ENCODE data around the gene NCAM1.

The NCAM1 gene

DNA sequence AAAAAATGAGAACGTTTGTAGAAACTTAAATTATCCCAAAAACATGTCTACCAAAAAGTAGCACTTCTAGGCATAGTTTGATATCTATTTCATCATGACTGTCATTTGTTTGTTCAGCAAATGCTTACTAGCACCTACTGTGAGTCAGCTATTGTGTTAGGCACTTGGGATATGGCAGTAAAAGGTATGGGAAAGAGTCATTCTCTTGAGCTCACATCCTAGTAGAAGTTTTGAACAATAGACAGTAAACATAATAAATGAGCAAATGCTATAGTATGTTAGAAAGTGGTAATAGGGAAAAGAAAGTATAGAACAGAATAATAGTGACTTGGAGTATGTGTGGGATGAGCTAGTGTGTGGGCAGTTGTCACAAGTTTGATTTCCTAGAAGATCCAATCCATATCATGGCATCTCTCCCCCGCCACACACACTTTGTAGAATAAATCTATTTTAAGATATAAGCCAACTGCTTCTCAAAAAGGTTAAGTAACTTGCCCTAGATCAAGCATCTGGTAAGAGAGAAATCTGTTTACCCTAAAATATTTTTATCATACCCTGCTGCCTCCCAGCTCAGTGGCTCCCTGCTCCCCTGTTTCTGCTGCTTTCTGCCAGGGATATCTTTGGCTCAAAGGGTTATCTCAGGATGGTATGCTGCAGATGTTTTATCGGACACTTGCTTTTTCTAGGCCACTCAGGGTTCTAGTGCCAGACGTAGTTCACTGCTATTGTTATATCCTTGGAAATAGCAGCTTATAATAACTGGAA lies 129.7 kb downstream of the NCAM1 start:
- DNase-seq = no peak

DNA sequence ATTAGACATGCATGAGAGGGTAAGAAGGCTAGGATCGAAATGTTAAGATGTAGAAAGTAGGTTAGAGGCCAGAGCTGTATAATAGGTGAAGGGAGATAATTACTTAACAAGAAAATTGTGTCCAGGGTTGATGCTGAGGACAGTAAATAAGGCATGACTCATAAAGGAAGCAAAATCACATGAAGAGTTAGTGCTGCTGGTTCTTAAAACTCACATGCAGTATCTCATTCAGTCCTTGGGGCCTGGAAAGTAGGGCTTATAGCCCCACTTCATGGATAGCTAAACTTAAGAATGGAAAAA lies 130.2 kb downstream of the NCAM1 start:
- DNase-seq = no peak

DNA sequence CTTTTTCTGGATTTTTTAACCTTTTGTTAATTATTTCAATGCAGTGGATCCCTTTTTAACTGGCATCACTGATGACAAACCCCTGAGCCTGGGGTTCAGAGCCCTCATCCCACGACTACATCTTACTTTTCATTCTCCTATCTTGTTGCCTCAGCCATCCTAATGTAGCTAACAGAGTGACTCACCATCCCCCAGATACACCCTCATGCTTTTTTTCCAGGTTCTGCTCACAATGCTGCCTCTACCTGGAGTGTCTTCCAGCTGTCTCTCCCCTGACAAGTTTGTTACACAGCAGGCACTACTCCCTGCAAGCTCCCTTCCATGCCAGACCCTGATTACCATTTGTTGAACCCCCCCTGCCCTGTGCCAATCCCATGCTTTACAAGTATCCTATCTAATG lies 135.4 kb downstream of the NCAM1 start:
- DNase-seq = no peak

DNA sequence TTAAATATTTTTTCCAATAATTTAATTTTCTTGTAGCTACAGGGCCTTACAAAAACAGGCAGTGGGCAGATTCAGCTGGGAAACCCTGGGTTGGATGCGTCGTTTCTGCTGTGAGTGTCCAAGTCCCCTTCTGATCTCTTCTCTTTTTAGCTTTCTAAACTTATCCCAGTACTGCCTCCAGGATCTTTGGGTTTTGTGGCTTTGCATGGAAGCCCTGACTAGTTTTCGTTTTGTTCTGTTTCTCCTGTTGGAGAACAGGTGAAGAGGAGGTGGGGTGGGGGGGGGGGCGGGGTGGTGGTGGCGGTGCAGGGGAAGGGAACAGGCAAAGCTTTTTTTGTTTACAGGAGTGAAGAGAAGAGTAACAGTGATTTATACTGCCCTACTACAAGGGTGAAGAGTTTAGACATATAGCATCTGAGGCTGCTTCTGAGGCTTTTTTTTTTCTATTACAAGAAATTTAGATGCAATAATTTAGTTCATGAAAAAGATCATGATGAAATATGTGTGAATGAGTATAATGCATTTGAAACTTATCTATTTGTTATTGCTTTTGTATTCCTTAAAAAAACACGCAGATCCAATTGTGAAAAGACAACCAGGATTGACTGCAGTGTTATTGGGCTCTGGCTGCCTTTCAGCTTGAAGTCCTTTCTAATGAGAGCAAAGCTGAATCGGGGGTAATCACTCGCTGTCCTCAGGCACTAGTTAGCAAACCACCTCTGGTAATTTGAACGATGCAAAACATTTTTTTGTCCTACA lies 142.9 kb downstream of the NCAM1 start:
- DNase-seq = no peak

DNA sequence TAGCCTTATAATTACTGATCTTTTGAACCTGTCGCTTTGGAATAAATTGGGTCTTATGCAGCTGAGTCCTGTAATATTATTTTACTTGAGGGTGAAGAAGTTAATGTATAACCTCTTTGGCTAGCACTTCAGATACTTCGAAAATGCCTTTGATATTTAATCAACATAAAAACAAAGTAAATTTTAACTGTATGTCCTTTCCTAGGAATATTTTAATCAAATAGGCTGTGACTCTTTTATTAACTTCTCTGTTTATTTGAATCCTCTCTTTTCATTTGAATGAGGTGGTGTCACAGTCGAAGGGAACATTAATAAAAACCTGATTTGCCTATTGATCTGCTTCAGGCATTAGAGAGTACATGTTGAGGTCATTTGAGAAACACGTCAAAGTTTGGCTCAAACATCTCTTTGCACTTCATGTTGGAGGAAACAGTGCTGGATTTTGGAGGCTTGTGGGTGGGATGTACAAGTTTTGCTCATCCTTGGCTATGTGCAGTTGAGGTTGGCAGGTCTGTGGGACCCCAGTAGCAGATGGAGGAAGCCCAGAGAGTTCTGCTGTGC lies 143.6 kb downstream of the NCAM1 start:
- no peak for DNase-seq

DNA sequence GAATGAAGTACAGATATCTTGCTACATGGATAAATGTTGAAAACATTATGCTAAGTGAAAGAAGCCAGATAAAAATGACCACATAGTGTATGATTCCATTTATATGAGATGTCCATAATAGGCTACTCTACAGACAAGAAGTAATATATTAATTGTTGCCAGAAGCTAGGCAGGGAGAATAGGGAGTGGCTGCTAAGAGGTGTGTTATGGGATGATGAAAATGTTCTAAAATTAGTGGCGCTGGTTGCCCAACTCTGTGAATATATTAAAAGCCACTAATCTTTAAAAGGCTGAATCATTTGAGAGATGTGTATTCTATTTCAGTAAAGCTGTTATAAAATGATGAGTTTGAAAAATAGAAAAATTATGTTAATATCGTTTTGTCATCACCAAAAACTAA lies 144.4 kb downstream of the NCAM1 start:
- DNase-seq = no peak

DNA sequence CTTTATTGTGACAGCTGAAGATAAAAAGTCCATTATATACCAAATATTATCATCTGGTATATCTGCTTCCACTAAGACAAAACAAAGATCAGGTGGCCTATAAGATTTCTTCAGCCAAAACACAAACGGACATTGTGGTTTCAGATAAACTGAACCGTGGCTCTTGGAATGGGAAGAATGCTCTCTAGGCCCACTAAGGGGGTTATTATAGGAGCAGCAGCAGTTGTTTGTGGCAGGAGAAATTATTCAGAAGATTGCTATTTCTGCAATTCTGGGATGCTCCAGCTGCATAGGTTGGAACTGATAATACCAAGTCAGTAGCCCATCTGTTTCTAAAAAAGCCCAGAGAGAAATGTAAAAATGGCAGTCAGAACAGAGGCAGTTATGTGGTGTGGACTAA lies 145.3 kb downstream of the NCAM1 start:
- DNase-seq = no peak

DNA sequence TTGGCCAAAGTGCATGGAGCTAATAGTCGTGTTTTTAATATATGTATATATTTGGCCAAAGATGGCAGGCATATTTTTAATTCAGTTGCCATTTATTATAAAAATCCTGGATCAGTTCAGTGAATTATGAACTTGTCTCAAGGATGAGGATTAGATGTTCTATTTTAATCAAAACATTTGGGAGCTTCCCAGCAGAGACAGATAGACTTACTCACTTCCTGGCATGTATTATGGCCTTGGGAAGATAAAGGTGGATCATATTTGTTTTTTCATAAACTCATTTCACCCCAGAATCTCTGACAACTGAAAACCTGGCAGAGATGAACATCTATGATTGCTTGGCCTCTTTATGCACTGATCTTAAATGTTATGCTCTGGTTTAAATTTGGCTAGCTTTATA lies 148.8 kb downstream of the NCAM1 start:
- no peak for DNase-seq

DNA sequence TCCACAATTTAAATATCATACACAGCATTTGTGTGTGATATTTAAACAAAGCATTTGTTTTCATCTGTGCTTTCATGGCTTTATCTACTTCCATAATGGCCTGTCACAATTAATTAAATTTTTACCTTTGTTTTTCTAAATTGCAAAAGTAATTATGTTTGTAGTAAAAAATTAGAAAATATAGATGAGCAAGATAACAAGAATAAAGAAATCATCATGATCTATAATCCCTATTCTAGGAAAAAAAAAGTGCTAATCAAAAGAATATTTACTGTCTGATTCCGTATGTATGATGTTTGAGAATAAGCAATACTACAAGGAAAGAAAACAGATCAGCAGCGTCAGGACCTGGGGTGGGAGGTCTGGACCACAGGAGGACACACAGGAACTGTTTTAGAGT lies 149.9 kb downstream of the NCAM1 start:
- no peak for DNase-seq

DNA sequence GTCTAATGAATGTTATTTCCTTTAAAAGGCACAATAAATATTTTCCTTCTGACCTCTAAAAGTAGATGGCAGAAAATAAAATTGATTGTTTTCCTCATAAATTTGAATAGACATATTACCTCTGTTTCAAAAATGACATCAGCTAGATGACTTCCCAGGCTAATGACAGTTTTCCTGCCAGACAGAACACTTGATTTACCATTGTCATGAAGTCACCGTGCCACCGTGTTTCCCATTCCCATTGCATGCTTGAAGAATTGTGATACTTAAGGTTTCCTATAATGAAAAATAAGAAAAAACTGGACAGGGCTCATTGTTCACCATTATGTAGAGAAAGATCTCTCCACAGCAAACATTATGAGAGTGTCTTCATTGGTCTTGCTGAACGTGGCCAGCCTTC lies 151.1 kb downstream of the NCAM1 start:
- no peak for DNase-seq

DNA sequence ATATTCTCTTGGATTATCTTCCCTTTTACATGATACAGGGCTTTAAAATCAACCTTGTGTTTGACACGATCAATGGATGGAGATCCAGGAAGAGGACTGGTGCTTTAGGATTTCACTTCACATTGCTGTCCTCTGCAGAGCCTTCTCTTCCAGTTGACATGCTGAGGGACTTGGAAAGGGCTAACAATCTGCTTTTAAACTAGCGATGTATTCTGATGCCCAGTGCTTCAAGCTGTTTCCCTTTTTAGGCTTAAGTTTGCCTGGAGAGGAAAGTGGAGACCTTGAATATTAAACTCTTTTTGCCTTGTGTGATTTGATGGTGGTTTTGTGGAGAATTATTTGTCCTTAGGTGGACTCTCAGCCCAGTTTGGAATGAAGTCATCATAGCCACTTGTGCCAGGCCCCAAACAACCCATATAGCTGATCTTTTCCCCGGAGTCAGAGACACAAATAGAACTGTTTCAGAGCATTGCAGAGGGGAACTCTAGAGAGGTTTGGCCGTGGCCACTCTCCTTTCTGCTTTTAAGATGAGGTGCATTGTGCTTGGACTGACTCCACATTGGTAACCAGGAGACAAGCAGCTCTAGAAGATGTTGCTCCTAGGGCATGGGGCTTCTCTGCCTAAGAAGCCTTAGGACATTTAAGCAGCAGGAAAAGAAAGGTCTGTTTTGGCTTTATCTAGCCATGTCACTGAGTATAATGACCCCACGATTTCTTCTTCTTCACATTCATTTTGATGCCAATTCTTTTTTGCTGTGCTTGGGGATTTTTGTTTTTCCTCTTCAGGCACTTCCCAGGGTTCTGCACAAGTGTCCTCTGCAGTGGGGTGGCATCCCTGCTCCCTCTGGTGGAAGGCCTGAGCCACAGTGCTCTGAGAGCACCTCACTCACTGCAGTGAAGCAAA lies 152.8 kb downstream of the NCAM1 start:
- DNase-seq = no peak

DNA sequence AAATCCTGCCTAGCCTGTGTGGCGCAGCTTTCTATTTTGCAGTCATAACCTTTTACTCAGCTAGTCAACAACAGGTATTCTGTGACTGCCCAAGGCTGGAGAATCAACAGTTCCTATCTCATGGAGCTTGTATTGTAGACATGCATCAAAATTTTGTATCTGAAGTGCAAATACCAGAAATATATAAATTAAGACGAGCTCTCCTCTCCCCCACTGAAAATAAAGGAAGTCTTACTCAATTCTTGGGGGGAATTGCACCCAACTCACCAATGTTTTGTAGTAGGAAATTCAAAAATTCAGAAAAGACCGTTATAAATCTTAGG lies 153.4 kb downstream of the NCAM1 start:
- no peak for DNase-seq

DNA sequence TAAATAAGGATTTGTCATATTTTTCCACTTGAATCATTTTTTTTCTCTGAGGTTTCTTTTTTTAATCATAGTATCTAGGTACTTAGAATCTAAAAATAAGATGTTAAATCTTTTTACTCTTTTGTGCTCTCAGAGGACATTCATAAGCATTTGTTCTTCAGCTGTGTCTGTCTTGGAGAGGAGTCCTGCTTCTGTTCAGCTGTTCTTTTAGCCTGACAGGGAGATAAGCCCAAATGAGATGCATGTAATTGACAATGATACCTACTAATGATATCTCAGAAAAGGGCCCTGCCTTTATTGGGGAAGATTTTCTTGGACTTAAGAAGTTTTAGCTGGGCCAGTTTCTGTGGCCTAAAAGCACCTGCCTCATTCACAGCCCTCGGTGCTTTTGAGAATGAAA lies 156.9 kb downstream of the NCAM1 start:
- DNase-seq = no peak

DNA sequence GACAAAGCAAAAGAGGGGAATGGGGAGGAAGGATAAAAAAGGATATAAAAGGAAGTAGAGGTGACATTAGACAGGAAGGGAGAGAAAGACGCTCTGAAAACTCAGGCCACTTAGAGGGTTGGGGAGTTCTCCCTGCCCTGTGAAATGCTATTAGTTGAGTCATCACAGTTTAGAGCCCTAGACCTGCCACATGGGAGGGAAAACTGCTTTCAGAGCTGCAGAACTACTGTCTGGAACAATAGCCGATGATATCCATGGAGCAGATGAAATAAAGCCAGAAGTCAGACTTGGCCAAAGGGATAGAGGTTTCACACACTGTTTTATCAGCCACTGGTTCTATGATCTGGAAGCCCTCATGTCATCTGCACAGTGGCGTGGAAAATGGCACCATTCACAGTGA lies 157.9 kb downstream of the NCAM1 start:
- DNase-seq = no peak

DNA sequence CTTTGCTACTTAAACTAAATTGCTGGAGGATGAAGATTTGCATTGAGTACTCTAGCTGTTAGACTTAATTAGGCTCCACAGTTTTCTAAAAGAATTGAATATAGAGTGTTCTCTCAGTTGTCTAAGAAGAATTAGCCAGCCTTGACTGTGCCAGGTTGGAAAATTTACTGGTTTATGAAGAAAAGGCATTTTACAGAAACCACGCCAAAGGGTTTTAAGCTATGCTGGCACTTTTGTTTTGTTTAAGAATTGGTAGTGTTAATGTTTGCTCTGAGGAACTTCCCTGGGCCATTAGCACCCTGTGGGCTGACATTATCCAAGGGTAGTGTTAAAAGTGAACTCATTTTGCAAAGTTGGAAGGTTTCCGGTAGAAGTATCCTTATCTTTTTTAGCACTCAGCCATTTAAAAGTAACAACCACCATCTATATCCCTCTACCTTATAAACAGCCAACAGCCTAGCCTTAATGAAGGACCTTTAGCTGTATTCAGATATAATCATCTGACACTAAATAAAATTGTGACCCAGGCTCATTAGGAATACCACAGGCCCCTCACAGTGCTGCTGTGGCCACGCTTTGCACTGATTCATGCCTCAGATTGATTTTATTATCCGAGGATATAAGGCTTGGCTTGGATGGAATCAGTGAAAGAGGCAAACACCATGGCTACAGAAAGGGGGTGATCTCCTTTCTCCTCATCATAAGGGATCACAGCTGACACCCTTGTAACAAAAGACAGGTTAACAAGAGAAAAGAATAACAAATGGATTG lies 158.9 kb downstream of the NCAM1 start:
- no peak for DNase-seq

DNA sequence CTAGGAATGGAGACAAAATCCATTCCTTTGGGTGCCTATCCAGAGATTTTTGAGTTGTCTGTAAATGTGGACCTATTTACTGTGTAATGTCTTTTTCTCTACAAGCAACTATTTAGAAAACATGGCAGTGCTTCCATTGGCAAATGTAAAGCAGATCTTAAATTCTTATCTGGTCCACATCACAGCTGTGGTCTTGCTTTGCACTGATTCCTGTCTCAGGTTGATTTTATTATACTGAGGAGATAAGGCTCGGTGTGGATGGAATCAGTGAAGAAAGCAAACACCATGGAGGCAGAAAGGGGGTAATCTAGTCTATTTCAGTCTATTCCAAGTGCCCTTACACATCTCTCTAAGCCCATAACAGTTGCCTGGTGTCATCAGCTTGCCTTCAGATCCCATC lies 160.5 kb downstream of the NCAM1 start:
- DNase-seq = no peak

DNA sequence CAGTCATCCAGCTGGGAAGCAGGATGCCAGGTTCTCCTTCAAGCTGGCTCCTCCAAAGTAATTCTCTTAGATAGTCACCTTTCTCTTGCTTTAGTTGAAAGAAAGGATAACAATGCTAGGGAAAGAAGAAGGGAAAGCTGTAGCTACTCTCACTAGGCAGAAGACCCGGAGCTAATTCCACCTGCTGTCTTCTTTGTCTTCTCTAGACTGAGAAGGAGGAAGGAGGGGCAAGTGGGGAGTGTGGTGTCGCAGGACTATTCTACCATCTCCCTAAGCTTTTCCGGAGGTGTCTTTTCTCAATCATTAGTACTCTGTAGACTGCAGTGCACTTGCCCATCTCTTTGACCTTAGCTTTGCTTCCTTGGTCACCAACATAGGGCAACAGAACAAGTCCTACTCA lies 162.8 kb downstream of the NCAM1 start:
- no peak for DNase-seq

DNA sequence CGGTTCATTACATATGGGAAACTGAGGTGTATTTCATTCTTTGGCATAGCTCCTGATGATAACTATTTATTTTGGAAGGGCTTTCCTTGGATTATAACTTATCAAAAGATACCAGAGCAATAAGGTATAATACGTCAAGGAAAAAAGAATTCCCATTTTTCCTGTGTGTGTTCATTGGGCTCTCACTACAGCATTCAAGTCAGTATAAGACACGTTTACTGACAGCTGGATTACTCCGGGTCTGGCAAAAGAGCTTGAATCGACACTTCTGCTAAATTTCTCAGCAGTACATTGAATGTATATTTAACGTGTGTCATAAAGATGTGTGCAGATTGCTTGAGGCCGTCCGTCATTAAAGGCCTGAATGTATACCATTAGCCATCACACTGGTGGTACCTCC lies 163.4 kb downstream of the NCAM1 start:
- DNase-seq = no peak

DNA sequence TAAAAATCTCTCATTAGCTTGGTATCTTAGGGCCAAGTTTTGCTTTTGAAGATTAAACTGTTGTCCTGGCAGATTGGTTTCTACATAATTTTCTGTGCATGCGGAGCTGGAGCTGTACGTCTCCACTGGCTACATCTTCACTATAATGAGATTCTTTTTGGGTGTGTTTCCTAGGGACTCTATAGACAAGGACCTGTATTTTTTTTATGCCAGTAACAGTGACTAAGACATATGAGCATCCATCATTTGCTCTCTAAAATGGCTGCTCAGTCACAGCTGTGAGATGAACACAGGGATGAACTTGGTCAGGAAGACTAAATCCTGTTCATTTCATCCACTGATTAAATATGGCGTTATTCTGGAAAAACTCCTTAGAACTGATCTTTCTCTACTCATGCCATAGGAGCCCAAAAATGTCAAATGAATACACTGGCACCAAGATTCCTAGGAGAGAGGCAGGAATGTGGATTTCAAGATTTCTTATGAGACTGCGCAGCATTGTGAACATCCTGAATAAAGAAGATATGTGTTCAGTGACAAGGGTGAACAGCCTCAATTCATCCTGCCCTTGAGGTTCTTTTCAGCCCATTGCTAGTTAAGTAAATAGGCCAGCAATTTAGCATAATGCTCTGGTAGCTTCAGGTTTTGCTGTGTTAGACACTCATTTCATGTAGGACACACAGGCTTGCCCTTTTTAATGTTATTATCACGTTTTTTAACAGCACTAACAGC lies 168.2 kb downstream of the NCAM1 start:
- no peak for DNase-seq

DNA sequence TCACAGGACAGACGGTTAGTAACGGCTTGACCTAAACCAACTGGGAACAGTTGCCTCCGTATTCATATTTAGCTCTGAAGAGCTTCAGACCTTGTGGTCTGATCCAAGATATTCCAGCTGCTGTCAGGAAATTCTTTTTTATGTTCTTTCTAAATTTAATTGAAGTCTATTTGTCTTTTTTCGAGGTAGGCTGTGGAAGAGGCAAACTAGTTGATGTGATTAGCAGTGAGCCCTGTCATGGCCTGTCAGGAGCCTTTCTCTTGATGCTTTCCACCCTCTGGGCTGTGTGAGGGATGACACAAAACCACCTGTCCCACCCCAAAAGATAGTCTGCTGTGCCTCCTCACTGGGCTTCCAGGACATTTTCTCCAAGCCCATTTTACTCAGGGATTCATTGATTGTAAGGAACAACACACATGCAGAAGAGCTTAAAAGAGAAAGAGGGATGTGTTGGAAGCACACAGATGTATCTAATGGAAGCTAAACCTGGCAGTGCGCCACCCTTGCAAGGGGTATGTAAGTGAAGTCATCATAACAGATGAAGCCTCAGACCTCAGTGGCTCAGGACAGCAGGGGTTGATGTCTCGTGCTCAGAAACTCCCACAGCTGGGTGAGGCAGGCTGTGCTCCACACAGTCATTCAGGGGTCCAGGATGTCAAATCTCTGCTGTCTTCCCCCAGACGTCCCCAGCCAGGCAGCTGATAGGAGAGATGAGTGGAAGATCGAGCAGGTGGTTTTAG lies 170.0 kb downstream of the NCAM1 start:
- no peak for DNase-seq

DNA sequence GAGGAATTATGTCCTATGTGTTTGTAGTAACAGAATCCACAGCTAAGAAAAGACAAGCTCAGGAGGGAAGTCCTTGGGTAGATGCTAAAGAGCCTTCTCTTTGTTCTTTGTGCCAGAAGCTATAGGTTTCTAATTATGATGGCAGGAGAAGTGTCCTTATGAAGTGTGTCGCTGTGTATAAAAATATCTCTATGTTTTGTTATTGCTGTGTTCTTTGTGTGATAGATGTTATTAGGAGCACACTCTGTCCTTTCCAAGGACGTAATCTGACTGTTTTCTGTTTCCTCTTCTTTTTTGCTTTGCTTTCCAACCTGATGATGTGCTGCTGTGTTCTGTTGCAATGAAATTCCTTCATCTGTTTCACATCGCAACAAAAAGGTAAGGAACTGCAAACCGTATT lies 171.9 kb downstream of the NCAM1 start:
- no peak for DNase-seq
